GM19043 (cell line): ENCODE data around the gene KDF1.

ENCODE experiments used
- ATAC-seq: cut with Tn5 transposase; IDR thresholded peaks from one replicate; pipeline ENCODE4 v1.9.1; 2021; ENCODE audit warnings: low read depth; ENCODE audit not compliant: unreplicated experiment

KDF1 gene

GRCh38 chr1:26959722-26960624, at the start of gene KDF1:
TSS of gene KDF1 (minus strand) at chr1:26960468. CDS start at chr1:26952380, 8,088 bp downstream.
- no peak for ATAC-seq

GRCh38 chr1:27009601-27010197, 49.4 kb upstream of the KDF1 start:
- ATAC-seq = no peak

GRCh38 chr1:27007909-27008582, 47.8 kb upstream of the KDF1 start:
- ATAC-seq = no peak

GRCh38 chr1:27006683-27007082, 46.4 kb upstream of the KDF1 start:
- no peak for ATAC-seq

- ATAC-seq = no peak
These were observed 45.6 kb upstream of the KDF1 start for GRCh38 chr1:27005648-27006496.

- no peak for ATAC-seq
These were observed 44.9 kb upstream of the KDF1 start for GRCh38 chr1:27005166-27005530.

GRCh38 chr1:27004471-27005165, 44.4 kb upstream of the KDF1 start:
- ATAC-seq = no peak

GRCh38 chr1:27003745-27004470, 43.6 kb upstream of the KDF1 start:
- no peak for ATAC-seq

- no peak for ATAC-seq
These were observed 41.5 kb upstream of the KDF1 start for GRCh38 chr1:27001570-27002360.

- ATAC-seq = no peak
These were observed 40.7 kb upstream of the KDF1 start for GRCh38 chr1:27000817-27001460.

- ATAC-seq = no peak
These were observed 40.0 kb upstream of the KDF1 start for GRCh38 chr1:27000090-27000816.

- no peak for ATAC-seq
These were observed 39.2 kb upstream of the KDF1 start for GRCh38 chr1:26999440-26999987.

GRCh38 chr1:26998429-26999300, 38.4 kb upstream of the KDF1 start:
- ATAC-seq = no peak

- ATAC-seq = no peak
These were observed 36.4 kb upstream of the KDF1 start for GRCh38 chr1:26996665-26997064.

GRCh38 chr1:26996024-26996423, 35.8 kb upstream of the KDF1 start:
- ATAC-seq = no peak
